Posterior cingulate gyrus (tissue), 11 donors: Measurements from ENCODE around the gene NFS1.
"Not testable (repeated sequence)": the region's sequence is repeated elsewhere in the genome, so short reads cannot be mapped to it uniquely, and the experiment has no call there.

Source experiments
- DNase-seq, 10 donors: peaks; one replicate each; pipeline versions ENCODE4 v3.0.0 to v3.0.0-alpha.2; 2020 to 2021; ENCODE audit warnings: mixed read lengths in 3 of 10
- intact Hi-C: fragments of 100-400 bp; cut with DNase I; formaldehyde crosslinking; loops from one replicate; pipeline ENCODE4 v1.15.1; 2023

NFS1 gene

DNA sequence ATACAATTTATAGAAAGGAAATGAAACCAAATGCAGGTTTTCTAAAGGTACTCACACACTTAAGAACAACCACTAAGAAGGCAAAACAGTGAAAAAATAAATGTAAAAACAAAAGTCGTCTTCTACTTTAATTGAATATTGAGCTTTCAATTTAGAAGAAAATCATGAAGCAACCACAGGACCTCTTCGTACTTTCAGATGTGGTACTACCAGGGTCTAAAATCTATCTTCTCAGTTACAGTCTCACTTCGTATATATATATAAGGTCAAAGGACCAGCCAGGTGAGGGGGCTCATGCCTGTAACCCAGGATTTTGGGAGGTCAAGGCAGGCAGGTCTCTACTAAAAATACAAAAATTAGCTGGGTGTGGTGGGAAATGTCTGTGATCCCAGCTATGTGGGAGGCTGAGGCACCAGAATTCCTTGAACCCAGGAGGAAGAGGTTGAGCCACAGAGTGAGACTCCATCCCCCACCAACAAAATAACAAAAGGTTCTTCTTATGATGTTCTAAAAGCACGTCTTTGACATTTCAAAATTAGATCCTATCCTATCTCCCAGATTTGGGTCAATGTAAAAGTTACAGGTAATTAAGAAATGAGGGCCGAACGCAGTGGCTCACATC is 12.5 kb upstream of the NFS1 start:
- no peak for DNase-seq
- intact Hi-C loops, result no loop called here

DNA sequence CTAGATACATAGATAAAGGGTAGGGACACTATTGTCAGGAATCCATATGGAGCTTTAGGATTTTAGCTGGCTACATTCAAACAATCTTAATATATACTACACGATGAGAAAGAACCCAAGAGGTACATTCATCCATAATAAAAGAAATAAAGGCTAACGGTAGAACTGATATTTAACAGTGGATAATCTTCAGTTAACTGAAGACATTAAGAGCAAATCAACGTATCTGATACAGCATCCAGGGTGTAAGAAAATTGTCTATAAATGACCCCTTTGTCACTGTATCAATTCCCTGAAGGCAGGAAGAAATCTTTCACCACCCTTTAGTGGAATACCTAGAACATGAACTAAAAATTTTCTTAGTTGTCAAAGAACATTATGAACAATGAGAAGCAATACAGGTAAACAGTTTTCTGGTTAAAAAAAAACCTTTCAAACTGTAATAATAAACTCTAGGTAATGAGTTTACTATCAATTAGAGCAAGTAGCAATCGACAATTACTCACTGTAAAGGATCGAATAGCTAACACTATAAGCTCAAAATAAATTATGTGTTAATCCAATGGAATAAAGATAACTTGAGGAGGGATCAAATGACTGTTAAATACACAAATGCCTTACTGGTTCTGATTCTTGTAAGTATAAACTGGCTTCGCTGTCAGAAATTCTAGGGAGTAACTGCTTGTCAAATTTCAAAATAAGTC is 11.9 kb upstream of the NFS1 start:
- no peak for DNase-seq
- intact Hi-C loops, result no loop called here

- intact Hi-C loops, result no loop called here
- DNase-seq, result no peak
These were observed 10.9 kb upstream of the NFS1 start for GRCh38 chr20:35710039-35710438.

DNA sequence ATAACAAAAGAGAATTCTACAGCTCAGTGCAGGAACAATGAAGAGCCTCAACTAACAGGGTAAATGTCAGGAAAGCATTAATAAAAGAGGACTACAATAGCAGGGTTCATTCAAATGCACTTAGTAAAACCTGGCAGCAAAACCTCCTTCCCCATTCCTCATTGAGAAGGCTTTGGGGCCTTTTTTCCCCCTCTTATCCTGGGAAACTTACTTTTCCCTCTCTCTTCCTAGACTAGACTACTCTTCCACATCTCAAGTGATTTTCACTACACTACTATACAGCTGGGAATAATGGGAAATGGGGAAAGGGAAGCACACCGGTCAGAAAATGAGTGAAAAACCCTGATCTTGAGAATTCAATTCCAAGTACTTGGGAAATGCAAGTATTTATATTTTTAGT is 10.1 kb upstream of the NFS1 start:
- DNase-seq, result no peak
- intact Hi-C loops, result no loop called here

- DNase-seq, result no peak
- intact Hi-C loops, result no loop called here
These were observed 9.3 kb upstream of the NFS1 start for GRCh38 chr20:35708502-35708901.

DNA sequence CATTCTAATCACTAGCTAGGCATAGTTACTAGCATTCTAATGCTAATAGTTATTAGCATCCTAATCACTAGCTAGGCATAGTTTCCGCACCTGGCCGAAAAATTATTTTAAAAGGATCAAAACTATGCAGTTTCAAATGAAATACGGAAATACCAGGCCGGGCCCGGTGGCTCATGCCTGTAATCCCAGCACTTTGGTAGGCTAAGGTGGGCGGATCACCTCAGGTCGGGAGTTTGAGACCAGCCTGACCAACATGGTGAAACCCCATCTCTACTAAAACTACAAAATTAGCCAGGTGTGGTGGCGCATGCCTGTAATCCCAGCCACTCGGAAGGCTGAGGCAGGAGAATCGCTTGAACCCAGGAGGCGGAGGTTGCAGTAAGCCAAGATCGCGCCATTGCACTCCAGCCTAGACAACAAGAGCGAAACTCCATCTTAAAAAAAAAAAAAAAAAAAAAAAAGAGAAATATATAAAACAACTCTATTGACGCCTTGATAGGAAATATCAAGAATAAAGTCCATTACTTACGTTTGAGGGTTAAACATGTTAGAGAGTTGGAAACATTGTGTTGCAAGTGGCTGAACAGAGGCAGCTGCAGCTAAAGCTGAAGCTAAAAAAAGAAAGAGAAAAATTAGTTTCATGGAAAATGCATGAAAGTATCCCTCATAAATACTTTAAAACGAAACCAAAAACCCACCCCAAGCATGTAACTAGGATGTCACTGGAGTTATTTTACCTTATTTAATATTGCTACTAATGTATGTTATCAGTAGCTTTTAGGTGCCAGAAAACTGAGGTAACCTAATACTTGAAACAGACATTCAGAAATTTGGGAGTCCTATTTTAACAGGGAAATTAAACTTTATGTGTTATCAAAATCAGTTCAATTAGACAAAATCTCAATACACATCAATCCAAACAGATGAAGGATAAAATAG is 7.7 kb upstream of the NFS1 start:
- intact Hi-C loops, DNase-seq: not testable (repeated sequence)

- intact Hi-C loops, result not testable (repeated sequence)
- DNase-seq, result peak in 1 of 10 donors; percentile 43
These were observed 6.7 kb upstream of the NFS1 start for GRCh38 chr20:35705894-35706293.

DNA sequence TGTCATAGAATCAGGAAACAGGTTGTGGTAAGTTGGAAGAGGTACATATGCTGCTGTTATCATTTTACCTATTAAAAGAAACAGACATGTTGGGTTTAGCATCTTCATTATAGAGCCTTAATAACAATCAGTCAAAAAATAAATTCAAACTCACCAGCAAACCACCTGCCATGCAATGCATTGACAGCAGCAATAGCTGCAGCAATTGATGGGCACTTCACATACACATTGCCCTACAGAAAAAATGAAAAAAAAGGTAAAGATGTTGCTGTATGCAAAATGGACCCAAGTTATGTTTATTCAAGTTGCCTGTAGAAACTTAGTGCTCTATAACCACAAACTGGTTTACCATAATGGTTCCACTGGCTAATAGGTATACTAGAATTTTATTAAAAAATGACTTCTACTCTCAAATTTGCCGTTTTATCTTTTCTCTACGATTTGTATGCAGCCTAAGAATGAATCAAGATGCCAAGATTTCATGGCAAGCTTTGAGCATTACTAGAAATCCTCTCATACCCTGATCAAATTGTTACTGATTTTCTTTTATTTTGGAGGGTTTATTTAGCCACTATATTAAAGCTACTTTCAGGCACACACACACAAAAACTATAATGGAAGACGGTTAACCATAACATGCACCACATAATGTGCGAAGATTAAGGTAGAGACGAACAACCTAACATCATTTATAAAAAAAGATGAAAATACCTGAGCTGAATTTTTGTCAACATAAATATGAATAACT is 5.5 kb upstream of the NFS1 start:
- intact Hi-C loops, result no loop called here
- no peak for DNase-seq

DNA sequence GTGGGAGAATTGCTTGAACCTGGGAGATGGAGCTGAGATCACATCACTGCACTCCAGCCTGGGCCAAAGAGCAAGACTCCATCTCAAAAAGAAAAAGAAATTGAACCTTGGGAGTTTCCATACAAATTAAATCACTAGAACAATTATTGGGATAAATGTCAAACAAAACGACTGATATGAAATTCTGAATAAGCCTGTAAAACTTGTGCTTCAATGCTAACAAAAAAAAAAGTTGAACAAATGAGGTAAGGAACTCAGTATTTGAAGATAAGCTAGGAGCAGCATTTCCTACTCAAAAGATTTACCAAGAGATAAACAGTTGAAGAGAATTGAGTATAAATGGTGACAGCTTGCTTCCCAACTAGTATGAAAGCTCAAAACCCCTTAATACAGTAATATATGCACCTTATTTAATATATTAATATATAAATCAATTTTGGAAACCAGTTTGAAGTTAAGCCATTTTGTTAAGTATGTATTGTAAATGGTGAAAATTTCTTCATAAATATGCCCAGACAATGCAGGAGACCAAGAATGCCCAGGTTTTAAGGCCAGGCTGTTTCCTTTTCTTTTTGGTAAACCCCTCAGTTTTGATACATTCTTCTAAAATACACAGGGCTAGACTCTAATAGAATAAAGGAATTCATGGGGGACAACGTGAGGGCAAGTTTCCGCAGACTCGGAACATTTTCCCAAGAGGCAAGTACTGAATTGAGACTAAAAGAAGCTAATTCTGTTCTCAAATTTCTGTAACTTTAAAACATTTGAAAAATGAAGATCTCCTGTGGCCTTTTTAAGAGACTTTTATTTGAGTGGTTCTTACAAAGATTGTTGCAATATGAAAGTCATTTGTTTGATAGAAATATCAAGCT is 3.9 kb upstream of the NFS1 start:
- intact Hi-C loops, result no loop called here
- DNase-seq, result no peak

GRCh38 chr20:35702051-35702823 is 3.1 kb upstream of the NFS1 start:
- intact Hi-C loops, result no loop called here
- no peak for DNase-seq

GRCh38 chr20:35700625-35701148 is 1.5 kb upstream of the NFS1 start:
- peak in 1 of 10 donors; percentile 40 for DNase-seq
- intact Hi-C loops, result no loop called here

GRCh38 chr20:35699957-35700624 is 939 bp upstream of the NFS1 start:
- intact Hi-C loops, result loop anchor here (10.0 kb wide), 1 partner anchor 185 kb away; no protein-coding TSS in a partner anchor
- DNase-seq, result no peak

DNA sequence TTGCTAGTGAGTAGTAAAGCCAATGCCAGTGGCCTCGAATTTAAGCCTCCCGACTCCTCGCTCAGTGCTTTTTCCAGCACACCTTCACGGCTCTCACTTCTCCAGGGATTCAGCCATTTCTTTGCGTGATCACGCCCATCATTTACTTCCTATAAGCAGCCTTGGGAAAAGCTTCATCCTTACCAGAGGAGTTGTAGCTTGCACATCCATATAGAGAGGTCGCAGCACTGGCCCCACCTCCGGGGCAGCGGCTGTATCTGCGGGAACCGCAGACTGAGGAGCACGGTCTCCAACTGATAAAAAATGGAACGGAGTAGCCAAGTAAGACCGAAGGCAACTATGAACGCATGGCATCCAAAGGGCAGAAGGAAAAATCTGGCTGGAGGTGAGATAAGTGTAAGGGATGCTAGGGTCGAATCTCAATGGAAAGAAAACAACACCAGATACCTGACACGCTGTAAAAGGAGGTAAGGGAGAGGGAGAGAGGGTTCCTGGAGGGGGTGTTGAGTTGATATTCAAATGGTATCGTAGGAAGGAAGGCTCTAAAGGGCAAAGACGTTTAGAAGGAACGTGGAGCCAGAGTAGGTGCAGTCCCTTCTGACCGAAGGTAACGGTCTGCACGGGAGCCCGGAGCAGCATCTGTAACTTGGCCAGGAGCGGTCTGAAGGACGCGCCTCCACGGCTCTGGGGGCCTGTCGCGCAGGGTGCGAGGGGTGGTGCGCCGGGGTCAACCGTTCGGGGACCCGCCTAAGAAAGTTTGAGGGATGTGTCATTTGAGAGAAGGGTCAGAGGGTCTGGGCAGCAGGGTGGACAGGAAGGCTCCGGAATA is 640 bp downstream of the NFS1 start:
- intact Hi-C loops, result loop anchor here (10.0 kb wide), 1 partner anchor 186 kb away; no protein-coding TSS in a partner anchor
- peak in 3 of 10 donors; percentile 19 to 86 (median 85) for DNase-seq

DNA sequence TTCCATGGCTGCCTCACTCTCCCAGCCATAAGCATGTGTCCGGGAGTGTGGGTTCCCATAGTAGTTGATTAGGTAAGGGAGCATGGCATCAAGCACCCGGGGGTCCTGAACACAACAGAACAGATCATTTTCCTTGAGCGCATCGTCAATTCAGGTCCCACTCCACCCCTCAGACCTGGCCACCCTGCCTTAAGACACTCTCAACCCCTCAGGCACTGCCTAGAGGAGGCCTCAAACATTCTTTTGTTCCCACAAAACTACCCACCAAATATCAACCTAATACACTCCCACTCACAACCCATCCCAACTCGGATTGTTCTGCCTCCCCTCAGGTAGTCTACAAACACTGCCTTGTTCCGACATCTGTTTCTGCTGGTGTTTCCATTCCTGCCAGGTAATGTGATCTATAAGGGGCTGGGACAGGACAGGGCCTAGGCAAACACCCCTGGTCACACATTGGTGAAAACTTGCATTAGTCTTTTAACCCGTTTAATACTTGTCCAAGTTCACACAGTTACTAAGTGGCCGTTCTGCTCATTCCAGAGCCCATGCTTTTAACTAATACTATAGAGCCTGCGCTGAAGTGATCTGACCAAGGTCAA is 1.4 kb downstream of the NFS1 start:
- DNase-seq, result no peak
- intact Hi-C loops, result loop anchor here (10.0 kb wide), 1 partner anchor 187 kb away; no protein-coding TSS in a partner anchor

- intact Hi-C loops, result loop anchor here (10.0 kb wide), 1 partner anchor 189 kb away; no protein-coding TSS in a partner anchor
- no peak for DNase-seq
These were observed 3.2 kb downstream of the NFS1 start for GRCh38 chr20:35695978-35696377.

- intact Hi-C loops, result loop anchor here (10.0 kb wide), 1 partner anchor 190 kb away; no protein-coding TSS in a partner anchor
- DNase-seq, result no peak
These were observed 3.9 kb downstream of the NFS1 start for GRCh38 chr20:35695245-35695749.
